GM18511 (cell line): Measurements from ENCODE around the gene HECTD4.
"Not testable (repeated sequence)": the region's sequence is repeated elsewhere in the genome, so short reads cannot be mapped to it uniquely, and the experiment has no call there.

ENCODE experiments used
- ATAC-seq: cut with Tn5 transposase; IDR thresholded peaks from one replicate; pipeline ENCODE4 v1.9.1; 2021; ENCODE audit warnings: mild to moderate bottlenecking, moderate library complexity; ENCODE audit not compliant: unreplicated experiment

Gene HECTD4

DNA sequence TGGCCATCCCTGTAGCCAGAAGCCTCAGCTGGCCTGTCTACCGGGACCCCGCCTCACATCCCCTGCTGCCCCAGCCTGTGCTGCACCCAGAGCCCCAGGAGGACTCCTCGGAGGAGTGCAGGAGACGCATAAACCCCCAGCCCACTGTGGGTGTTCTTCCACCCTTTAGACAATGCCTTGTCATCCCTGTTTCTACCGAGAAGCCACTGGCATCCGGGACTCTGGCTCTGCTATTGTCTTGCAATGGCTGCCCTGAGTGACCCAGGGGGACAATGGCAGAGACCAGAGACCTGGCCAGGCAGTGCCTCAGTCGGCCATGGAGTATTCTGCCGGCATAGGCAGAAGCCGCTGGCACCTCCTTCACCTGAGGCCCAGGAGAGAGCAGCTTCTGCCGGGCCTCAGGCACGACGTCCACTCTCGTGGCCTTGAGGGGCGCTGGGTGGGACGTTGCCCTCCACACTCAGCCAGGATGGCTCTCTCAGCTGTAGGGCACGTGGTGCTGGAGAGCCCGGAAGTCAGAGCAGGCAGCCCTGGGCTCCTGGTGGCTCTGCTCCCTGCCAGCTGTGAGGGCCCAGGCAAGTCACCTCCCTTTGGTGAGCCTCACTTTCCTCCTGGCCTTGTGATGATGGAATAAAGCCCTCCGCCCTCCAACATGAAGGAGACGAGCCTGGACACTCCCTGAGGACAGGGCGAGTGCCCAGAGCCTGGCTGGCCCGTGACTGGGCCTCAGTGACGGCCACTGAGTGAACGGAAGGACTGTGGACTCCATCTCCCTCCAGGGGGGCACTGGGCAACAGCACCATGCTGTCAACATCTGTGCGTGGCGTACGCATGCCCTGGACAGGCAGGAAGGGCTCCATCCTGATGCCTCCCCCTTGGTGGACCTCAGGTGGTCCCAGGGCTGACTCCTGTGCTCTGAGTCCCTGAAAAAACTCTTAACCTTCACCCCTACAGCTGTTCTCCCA is 215.9 kb downstream of the HECTD4 start:
- ATAC-seq: no peak

DNA sequence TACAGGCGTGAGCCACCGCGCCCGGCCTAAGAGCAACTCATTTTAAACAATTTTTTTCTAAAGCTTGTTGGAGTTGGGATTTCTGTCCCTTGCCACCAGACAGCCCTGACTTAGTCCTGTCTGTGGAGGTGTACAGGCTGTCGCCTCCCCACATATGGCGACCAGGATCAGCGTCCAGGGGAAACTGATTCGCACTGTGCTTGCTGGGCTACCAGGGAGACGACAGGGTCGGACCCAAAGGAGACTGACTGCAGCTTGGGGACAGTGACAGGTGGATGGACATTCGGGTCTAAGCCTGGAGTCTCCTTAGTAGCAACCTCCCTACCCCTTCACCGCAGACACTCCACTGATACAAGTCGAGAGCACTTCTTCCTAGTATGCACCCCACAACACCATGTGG is 216.6 kb downstream of the HECTD4 start:
- no peak for ATAC-seq

DNA sequence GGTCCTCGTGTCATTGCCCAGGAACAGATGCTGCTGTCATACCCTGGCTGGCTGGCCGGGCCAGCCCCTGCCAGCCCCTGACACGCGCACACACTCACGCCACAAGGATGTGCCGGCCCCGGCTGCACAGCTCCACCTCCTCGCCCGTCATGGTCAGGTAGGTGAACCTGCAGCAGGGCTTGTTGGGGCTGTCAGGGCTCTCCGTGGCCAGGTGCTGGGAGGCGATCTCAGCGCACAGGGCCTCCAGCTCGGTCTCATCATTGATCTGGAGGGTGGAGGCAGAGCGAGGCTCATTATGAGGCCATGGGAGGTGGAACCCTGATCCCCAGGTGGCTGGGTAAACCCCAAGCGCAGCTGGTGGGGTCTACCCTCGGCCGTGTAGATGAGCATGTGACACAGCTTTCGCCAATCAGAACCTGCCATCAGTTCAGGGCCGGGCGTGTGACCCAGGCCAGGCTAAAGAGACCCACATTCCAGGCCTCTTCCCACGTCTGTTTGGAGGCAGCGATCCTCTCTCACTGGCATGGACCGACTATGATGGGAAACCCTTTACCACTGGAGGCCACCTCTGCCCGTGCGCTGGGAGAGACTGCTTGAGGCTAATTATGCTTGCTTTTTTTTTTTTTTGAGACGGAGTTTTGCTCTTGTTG is 218.1 kb downstream of the HECTD4 start:
- ATAC-seq: no peak

DNA sequence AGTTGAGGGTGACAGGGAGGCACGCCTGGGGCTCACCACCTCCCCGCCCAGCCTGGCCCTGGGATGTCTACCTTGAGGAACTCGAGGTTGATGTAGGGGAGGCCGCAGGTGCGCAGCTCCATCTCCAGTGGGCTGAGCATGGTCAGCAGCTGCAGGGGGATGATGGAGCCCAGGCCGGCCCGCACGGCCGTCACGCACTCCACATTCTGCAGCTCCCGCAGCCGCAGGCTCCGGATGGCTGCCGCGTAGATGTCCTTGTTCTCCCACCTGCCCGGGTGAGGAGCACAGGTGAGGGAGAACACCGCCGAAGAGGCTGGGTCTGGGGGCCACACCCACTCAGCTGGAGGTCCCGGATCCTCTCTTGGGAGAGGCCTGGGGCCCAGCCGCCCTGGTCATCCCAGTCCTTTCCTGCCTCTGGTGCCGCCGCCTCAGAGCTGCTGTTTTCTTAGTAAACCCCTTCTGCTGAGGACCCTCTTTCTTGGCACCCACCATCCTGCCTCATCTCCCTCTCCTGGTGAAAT is 218.7 kb downstream of the HECTD4 start:
- ATAC-seq: no peak

GRCh38 chr12:112163056-112163455 is 219.2 kb downstream of the HECTD4 start:
- no peak for ATAC-seq

- no peak for ATAC-seq
These were observed 219.9 kb downstream of the HECTD4 start for GRCh38 chr12:112162241-112162790.

- no peak for ATAC-seq
These were observed 220.5 kb downstream of the HECTD4 start for GRCh38 chr12:112161711-112162110.

GRCh38 chr12:112160611-112161010 is 221.6 kb downstream of the HECTD4 start:
- no peak for ATAC-seq

- no peak for ATAC-seq
These were observed 223.1 kb downstream of the HECTD4 start for GRCh38 chr12:112159146-112159541.

GRCh38 chr12:112158461-112159145 is 223.6 kb downstream of the HECTD4 start:
- not testable (repeated sequence) for ATAC-seq

DNA sequence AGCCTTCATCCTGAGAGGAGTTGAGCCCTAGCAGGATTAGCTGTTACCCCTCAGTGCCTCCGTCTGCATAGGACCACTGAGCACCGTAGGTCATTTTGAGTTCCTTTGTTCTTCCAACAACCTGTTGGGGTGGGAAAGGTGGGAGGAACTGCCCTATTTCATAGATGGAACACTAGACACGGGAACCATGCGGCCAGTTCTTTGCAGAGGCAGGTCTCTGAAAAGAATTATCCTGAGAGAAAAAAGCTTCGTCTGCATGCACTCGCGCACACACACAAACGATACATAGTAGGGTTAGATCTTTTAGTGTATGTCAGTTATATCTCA is 228.4 kb downstream of the HECTD4 start:
- no peak for ATAC-seq

GRCh38 chr12:112153181-112153892 is 228.9 kb downstream of the HECTD4 start:
- no peak for ATAC-seq

DNA sequence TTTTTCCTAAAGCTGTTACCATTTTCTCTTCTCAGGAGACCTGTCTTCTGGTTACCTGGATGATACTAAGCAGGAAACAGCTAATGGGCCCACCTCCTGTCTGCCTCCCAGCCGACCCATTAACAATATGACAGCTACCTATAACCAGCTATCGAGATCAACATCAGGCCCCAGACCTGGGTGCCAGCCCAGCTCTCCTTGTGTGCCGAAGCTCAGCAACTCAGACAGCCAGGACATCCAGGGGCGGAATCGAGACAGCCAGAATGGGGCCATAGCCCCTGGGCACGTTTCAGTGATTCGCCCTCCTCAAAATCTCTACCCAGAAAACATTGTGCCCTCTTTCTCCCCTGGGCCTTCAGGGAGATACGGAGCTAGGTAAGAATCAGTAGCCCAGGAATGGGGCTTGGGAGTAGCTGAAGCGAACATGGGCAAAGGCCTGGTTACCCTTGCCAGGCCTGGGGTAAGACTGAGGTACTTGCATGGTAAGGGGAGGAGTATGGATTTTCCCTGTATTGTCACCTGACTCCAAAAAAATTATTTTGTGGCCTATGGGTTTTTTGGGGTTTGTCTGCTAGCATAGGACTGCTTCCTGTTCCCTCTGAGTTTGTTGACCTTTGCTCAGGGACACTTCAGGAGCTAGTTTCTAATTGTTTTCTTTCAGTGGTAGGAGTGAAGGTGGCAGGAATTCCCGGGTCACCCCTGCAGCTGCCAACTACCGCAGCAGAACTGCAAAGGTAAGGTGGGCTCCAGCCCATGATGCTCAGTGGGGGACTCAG is 230.3 kb downstream of the HECTD4 start:
- ATAC-seq: no peak

- ATAC-seq: no peak
These were observed 232.6 kb downstream of the HECTD4 start for GRCh38 chr12:112149596-112149995.

GRCh38 chr12:112148031-112148513 is 234.2 kb downstream of the HECTD4 start:
- no peak for ATAC-seq

DNA sequence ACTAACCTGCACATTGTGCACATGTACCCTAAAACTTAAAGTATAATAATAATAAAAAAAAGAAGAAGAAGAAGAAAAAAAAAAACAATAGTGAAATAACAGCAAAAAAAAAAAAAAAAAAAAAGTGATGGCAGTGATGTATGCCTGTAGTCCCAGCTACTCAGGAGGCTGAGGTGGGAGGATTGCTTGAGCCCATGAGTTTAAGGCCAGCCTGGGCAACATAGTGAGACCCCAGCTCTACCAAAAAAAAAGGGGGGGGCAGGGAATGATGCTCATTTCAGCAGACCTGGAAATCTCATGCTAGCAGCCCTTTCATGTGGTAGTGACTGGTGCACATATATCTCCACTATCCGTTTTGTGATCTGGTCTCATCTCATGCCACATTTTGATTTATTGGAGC is 236.1 kb downstream of the HECTD4 start:
- no peak for ATAC-seq

DNA sequence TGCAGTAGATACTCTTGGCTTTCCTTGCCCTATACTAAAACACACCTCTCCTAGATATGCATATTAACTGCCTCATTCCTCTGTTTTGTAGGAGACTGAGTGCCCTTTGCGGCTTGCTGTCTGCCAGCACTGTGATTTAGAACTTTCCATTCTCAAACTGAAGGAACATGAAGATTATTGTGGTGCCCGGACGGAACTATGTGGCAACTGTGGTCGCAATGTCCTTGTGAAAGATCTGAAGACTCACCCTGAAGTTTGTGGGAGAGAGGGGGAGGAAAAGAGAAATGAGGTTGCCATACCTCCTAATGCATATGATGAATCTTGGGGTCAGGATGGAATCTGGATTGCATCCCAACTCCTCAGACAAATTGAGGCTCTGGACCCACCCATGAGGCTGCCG is 241.5 kb downstream of the HECTD4 start:
- no peak for ATAC-seq

DNA sequence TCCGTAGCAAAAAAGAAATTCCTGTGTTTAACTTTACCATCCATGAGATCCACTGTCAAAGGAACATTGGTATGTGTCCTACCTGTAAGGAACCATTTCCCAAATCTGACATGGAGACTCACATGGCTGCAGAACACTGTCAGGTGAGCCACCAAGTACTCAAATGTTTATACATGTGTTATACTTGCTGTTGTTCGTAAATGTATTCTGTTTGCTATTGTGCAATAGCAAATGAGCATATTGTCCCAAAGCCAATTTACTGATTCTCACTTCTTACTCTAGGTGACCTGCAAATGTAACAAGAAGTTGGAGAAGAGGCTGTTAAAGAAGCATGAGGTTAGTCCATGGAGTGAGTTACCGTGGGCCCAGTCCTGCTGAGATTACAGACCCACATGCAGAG is 247.5 kb downstream of the HECTD4 start:
- ATAC-seq: no peak

- no peak for ATAC-seq
These were observed 248.8 kb downstream of the HECTD4 start for GRCh38 chr12:112133418-112133817.

DNA sequence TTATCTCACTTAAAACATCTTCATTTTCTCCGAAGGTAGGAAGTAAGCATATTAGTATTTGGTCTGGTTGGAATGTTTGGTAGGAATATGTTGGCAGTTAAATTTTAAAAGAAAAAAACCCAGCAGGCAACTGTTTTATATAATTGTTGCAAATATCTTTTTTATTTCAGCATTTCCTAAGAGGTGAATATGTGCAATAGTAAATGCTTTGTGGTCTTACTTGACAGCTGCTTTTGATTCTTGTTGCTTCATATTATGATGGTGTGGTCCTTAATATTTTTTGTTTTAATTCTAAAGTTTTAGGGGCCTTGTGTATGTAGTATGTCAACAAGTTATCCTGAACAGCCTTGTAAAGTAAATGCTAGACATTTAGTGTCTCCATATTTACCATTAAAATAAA is 250.5 kb downstream of the HECTD4 start:
- ATAC-seq: no peak
